GM19455 (cell line): ENCODE data around the gene LCE3B.
"Not testable (repeated sequence)": the region's sequence is repeated elsewhere in the genome, so short reads cannot be mapped to it uniquely, and the experiment has no call there.

Experiments
- ATAC-seq: cut with Tn5 transposase; IDR thresholded peaks from one replicate; pipeline ENCODE4 v1.9.1; 2021; ENCODE audit not compliant: unreplicated experiment

Gene LCE3B, protein sequence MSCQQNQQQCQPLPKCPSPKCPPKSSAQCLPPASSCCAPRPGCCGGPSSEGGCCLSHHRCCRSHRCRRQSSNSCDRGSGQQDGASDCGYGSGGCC

GRCh38 chr1:152613511-152613910 is at the start of gene LCE3B:
Gene LCE3B, plus strand, starts transcription at chr1:152613811. Its CDS starts 0 bp downstream, at chr1:152613811.
- no peak for ATAC-seq

DNA sequence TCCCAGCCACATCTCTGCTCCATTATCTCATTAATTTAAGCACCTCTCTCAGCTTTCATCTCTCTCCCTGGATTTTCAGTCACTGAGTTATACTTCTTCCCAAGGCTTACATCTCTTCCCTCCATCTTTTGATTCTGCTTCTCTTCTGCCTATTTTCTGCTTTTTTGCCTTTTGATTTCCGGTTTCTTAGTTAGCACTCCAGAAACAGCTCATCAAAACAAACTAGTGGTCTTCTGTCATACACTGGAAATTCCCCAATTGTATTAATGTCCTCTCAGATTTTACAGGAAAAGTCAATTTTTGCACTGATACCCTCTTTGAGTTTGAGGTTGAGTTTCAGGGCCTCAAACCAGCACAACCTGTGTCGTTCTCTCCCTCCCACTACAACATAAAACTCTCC is 48.5 kb upstream of the LCE3B start:
- no peak for ATAC-seq

DNA sequence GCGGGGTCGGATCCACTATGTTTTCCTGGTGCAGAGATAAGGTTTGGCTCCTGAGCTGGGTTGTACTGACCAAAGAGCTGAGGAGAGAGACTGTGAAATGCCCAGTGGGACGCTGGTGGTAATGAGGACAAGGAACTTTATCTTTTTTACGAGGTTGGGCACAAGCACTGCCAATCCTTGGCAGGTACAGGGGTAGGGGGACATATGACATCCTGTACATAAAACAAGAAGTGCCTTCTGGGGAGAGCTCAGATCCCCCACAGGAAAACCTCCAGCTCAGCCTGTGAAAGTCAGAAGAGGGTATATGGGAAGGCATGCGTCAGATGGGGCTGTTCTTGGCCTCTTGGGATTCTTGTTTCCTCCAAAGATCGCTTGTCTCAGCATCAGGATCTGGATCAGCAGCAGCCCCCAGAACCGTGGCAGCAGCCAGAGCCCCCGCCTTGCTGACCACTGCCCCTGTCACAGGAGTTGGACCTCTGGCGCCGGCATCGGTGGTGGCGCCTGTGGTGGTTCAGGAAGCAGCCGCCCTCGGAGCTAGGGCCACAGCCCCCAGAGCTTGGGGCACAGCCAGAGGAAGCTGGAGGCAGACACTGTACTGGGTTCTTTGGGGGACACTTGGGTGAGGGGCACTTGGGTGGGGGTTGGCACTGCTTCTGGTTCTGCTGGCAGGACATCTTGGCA is 47.9 kb upstream of the LCE3B start:
- no peak for ATAC-seq

- ATAC-seq, result no peak
These were observed 46.9 kb upstream of the LCE3B start, which contains the start of gene LCE3E for GRCh38 chr1:152566681-152567080. Gene LCE3E, minus strand, starts transcription at chr1:152566780. Its CDS starts 572 bp downstream, at chr1:152566208.

DNA sequence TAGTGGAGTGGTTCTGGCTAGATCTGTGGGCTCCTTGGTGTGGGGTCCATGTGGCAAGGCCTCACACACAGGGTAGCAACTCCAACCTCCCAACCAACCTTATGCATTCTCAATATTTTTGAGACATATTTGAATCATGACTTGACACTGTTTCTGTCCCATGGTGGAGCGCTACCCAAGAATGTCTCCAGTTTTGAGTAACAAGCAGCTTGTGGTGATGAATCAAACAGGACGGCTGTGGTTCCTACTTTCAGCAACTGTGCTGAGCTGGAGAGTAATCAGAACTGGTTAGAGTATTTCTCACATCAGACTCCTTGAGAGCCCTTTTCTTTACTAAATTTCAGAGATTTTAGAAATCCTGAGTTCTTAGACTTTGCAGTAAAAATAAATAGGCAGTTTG is 36.4 kb upstream of the LCE3B start:
- ATAC-seq, result no peak

GRCh38 chr1:152579526-152579925 is 34.1 kb upstream of the LCE3B start:
- not testable (repeated sequence) for ATAC-seq

- ATAC-seq, result no peak
These were observed 33.2 kb upstream of the LCE3B start, which contains the start of gene LCE3D for GRCh38 chr1:152580433-152580832. Gene LCE3D, minus strand, starts transcription at chr1:152580516. Its CDS starts 580 bp downstream, at chr1:152579936.

DNA sequence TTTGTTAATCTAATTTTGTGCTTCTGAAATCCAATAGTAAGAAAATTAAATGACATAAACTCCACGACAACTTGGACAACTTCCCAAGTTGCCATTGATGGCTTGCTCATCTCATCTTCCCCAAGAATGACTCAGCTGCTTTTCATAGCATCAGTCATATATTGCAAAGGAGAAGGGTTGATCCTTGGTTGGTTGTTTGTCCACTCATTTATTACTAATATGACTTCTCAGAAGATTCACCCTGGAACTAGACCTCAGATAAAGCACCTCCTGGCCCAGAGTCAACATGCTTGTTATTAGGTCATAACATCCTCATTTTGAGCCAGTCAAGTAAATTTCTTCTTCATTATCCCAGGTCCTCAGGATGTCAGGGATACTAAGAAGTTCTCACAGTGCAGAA is 31.0 kb upstream of the LCE3B start:
- no peak for ATAC-seq

DNA sequence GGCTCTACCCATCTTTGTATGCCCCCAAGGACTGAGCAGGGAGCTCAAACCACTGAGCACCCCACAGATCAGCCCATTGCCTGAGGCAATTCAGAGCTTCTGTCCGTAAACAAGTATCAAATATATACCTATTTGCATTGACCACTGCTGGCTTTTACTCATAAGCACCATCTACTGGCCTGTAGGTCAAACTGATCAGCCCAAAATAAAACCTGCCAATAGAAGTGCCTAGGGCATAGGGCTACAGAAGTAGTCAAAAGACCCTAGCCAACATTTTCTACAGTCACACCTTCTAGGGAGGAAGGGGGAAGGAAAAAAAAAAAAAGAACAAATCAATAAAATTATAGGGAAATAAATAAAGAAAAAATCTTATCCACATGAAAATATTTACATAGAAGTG is 28.0 kb upstream of the LCE3B start:
- ATAC-seq, result no peak

DNA sequence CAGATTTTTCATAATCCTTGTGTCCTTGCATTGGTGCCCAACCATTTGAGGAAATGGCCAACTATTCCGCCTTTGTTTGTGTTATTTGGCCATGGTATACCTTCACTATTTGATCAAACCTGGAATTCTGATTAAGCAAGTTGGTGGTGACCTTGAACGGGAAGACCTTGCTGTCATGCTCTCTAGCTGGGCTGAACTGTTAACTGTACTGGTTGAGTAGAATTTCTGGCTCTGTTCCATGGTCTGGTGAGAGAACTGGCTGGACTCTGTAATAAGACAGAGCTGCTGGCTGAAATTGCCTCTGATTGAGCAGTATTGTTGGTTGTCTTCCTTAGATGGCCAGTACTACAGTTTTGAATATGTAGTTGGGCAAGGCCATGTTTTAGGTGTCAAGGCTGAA is 16.6 kb upstream of the LCE3B start:
- no peak for ATAC-seq

DNA sequence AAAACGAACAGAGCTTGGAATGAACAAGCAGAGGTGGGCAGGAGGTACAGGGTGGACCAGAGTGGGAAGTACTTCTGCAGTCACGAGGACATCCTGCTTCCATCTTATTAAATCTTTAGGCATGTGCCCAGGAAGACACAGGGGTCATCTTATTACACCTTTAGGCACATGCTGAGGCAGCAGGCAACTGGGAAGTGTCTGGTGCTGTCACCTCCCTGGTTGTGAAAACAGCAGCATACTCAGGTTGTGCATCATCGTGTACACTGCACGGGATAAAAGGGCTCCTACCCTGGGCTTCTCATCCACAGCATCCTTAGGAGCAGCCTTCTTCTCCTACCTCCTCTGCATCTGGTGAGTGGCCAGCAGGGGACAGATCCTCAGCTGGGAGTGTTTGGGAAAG is 13.7 kb upstream of the LCE3B start, which contains the start of gene LCE3C:
LCE3C (plus strand) TSS at position 301 of the 400 bp plus-strand sequence. CDS start 498 bp downstream, outside the sequence.
- ATAC-seq, result no peak

DNA sequence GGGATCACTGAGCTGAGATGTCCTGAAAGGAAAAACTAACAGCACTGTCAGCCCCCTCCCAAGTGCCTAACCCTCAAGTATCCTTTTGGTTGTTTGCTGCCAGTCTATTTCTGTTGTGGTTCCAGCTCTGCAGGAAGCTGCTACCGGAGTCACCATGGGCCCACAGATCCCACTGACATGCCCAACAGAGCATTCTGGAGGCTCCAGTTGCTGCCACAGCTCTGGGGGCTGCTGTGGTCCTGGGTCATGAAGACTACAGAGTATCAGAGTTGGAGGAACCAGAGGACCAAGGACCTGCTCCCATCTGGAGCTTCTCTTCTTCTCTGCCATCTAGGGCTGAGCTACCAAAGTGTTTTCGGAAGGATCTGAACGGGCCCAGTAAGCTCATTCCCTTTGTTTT is 8.4 kb downstream of the LCE3B start:
- ATAC-seq, result no peak

DNA sequence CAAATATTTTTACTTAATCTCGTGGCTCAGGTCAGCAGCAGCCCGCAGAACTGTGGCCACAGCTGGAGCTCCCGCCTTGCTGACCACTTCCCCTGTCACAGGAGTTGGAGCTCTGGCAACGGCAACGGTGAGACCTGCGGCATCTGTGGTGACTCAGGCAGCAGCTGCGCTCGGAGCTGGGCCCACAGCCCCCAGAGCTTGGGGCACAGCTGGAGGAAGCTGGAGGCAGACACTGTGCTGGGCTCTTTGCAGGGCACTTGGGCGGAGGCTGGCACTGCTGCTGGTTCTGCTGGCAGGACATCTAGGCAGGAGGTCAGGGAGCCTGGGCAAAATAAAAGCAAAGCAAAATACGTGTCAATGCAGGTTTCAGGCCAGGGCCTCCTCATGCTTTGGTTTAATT is 9.2 kb downstream of the LCE3B start, which contains the start of gene LCE3A:
LCE3A (minus strand) TSS at position 301 of the 400 bp plus-strand sequence; CDS start at position 301, 0 bp downstream.
- ATAC-seq, result no peak

GRCh38 chr1:152623203-152623844 is 9.7 kb downstream of the LCE3B start:
- no peak for ATAC-seq

DNA sequence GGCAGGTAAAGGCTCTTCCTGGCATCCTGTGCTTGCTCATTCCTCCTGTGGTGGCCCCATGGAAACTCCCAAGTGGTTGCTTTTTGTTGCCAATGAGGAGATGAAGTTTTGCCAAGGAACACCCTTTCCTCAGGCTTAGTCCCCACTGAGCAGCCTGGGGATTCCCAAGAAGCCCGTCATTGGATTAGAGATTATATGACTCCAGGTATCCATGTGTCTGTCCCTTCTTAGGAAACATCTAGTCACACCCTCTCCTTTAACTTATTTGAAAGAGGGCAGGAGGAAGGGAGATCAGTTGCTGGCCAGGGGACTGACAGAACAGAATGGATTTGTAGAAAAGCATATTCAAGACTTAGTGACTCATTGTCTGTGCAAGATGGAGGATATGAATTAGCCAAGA is 13.1 kb downstream of the LCE3B start:
- ATAC-seq, result no peak

- no peak for ATAC-seq
These were observed 17.0 kb downstream of the LCE3B start for GRCh38 chr1:152630596-152630995.

- no peak for ATAC-seq
These were observed 26.7 kb downstream of the LCE3B start for GRCh38 chr1:152640351-152640750.

GRCh38 chr1:152643945-152644344 is 30.3 kb downstream of the LCE3B start:
- ATAC-seq, result no peak

DNA sequence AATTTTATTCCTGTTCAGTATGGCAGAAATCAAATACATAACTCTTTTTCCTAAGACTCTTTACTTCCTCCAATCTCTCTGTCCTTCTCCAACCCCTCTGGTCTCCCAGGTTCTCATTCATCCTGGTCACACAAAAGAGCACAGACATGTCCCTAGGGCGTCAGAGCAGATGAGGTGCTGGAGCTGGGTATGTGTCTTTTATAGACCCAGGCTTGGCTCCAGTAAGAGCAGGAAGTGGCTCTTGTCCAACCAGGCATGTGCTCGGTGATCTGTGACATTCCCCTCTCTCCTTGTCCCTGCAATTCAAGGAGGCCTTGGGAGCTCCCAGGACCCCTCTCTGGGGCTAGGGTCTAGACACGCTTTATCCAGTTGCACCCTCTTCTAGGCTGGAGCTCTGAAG is 31.5 kb downstream of the LCE3B start:
- ATAC-seq, result no peak

DNA sequence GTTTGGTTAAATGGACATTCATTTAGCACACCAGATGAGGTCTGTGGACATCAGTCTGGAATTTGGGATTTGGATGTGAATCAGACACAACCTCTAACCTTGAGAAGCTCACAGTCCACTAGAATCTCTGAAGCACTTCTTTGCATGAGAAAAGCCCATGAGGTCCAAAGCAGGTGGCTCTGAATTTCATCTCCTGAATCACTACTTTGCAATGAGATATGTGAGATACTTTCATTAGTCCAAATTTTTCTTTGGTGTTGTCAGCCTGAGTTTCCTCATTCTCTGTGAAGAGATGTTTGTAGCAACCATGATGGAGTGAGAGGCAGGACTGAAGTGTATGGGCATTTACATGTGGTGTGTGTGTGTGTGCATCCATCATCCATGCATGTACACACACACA is 33.0 kb downstream of the LCE3B start:
- ATAC-seq, result no peak

DNA sequence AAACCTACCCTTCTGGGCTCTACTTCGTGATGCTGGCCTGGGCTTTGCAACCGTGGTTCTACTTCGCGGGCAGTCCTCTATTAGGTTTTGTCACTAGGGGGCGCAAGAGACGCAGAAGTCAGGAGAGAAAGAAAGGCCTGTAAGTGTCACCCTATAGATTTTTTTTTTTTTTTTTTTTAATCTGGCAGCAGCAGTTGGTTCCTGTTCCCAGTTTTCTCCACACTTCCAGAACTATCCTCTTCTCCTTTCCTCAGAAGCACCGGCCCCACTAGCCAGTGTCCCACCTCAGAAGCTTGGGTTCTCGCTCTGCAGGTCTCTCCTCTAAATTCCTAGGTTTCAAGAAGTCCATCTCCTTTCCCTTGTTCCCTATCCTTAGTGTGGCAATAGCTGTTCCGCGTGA is 40.5 kb downstream of the LCE3B start:
- ATAC-seq, result no peak

- no peak for ATAC-seq
These were observed 42.8 kb downstream of the LCE3B start for GRCh38 chr1:152656459-152656858.
